ENCODE data around the gene SH3PXD2A.

Gene SH3PXD2A

DNA sequence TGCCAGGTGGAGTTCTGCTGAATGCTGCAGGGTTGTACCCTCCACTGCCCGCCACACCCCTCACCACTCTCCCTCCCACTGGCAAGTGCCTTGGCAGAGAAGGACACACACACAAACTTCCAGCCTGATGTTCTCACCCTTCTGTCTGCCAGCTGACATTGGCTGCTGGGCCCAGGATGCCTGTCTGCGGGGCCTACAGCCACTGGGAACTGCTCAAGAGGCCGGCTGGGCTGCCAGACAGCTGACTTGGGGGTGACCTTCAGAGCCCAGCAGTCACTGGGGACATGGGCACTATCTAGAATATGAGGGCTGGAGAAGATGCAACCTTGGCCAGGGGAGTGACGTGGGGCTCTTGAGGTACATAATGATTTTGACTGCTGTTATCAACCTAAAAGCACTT lies 157.1 kb downstream of the SH3PXD2A start:
- DNase-seq = no peak

DNA sequence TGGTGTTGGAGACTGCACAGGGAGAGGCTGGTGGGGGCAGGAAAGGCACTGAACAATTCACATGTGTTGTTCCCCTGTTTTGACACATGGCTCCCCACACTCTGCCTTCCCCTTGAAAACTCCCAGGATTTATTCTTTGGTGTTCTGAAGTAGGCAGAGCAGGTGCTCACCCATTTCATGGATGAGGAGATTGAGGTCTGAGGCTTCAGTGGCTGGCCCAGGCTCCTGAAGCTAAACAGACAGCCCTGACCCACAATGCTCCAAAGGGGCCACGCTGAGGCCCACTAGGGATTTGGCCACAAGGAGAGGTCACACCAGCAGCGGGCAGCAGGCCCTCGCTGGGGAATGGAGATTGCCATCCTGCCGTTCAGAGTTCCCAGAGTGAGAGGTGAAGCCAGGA lies 157.6 kb downstream of the SH3PXD2A start:
- DNase-seq = no peak

DNA sequence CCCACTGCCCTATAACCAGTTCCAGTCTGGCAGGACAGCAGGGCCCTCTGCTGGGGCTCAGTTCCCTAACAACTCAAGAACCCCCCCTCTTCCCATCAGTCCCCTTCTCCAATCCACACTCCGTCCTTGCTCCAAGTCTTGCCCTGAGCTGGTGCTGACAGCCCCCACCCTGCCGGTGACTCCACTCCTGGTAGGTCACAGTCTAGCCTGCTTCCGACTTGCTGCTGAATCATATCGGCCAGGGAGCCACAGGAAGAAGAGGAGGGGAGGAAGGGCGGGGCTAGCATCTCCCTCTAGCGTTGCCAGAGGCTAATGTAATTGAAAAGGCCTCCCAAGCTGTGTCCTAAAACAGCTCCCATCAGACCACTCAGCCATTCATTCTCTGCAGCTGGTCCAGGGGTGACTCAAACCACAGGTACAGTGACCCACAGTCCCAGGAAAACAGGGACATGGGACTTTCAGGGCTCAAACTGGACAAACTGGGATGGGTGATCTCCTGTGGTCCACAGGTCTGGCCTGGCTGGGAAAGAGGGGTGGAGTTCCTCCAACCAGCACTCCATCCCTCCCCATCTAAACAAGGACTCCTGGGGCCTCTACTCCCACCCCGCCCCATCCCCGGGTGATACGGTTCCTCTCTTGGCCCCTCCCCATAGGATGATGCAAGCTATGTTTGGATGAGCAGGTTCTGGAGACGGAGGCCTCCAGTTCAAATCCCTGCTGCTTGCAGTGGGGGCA lies 158.8 kb downstream of the SH3PXD2A start:
- peak; percentile 55 for DNase-seq

DNA sequence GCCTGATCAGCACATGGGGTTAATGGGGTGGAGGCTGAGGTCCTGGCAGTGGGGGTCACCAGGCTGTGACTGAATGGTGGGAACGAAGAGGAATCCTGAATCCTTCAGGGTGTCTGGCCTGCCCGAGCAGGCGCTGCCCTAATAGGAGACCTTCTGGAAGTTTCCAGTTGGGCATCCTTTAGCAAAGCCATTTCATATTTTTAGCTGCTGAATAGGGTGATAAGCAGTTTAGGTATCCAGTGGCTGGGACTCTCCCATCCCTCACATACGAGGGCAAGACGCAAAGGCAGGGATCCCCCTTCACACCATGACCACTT lies 159.3 kb downstream of the SH3PXD2A start:
- DNase-seq = no peak

DNA sequence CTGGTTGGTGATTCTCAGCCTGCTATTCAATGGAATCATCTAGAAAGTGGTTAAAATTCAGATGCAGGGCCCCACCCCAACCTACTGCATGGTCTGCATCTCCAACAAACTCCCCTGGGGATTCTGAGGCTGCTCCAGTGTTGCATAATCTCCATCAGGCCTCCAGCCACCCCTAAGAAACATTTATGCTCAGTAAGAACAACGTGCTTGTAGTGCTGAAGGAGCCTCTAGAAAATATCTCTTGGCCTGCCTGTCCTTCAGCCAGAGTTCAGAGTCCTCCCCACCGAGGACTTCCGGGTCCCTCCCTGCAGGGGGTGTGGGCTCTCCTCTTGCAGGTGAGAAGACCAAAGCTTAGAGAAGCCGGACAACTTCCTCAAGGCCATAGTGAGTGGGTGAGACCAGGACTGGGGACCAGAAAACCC lies 159.8 kb downstream of the SH3PXD2A start:
- no peak for DNase-seq

DNA sequence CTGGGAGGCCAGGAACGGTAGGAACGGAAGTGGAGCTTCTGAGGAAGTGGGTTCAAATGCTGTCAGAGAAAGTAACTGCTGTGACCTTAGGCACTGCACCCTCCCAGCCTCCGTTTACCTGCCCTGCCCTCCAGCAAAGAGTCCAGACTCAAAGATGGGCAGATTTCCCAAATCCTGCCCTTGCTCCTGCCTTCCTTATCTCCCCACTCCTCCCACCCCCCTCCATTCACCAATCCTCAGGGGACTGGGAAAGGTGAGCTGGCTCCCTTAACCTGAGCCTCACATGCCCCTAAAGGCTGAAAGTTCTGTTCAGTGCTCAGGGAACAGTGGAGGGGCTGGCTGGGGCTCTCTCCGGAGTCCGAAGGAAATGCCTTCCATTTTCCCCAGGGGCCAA lies 161.6 kb downstream of the SH3PXD2A start:
- DNase-seq = no peak

DNA sequence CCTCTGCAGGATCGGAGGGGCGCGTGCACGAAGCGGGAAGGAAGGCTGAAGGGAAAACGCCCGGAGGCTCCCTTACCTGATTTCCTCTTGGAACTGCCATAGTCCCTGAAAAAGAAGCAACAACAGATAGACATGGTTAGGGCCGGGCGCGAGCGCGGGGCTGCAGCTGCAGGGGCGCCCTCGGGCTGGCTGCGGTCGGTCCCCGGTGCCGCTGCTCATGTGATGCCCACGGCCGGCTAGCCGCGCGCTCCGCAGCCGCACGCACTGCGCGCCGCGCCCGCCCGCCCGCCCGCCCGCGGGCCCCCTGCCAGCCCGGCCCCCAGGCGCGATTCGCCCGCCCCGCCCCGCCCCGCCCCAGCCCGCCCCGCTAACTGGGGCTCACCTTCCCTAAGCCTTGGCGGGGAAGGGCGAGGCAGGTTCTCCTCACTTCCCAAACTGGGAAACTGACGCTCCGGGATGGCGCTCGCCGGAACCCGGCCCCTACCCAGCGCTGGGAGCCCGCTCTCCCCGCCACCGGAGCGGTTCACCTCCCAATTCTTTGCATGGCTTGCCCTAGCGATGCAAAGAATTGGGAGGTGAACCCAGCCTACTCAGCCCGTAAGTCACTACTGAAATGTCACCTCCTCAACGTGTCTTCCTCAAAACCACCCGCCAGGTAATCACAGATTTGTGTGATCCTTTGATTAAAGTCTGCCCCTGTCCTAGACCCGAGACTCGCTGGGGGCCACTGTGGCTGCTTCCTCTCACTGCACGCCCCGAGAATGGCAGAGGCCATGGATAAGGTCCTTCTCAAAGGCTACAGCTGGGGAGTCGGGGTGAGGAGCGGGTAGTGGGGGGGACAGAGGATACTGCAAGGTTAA lies 162.2 kb downstream of the SH3PXD2A start:
- peak; percentile 24 for DNase-seq

DNA sequence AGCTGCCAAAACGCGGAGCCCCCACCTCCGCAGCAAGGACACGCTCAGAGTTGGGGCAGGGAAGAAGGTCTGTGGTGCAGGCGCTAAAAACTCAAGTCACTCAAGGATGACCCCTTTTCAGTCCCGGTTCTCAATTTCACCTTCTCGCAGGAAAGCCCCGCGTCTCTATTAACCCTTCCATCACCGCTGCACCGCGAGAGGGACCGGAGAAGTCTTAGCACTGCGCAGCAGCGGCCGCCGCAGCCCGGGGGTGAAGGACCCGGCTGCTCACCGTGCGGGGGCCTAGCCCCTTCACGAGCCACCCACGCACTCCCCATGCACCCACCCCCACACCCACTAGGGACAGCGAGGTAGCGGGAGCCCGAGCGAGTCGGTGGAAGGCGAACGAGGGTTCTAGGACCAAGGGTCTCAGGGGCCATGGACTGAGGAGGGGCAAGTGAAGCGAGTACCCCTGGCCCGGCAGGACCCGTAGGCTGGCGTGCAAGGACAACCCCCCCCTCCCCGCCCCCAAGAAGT lies 162.9 kb downstream of the SH3PXD2A start:
- DNase-seq = no peak

DNA sequence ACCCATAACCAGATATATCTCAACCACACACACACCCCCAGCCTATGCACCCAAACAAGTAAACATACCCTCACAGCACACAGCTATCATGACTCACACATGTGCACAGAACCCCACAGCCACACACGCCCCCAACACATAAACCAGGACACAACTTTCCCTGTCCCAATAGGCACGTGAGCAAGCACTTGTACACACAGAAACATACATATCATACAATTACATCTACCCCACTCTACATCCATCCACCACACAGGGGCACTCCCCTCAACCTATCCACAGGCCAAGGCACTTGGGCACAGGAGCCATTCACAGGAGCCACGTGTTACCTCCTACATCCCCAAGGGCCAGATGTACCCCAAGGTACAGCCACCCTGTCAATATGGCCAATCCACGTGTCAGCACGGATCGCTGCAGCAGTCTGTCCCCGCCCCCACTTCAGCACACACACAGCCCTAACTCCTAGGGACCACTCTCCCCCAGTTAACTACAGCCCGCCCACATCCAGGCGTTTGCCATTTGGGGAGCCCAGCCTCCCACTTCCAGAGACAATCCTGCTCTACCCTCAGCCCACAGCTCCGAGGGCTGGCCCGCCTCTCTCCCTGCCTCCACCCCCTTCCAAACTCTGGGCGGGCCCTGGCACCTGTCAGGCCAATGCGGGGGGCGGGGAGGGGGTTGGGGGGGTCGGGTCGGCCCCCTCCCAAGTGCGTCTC lies 163.5 kb downstream of the SH3PXD2A start:
- DNase-seq = no peak

DNA sequence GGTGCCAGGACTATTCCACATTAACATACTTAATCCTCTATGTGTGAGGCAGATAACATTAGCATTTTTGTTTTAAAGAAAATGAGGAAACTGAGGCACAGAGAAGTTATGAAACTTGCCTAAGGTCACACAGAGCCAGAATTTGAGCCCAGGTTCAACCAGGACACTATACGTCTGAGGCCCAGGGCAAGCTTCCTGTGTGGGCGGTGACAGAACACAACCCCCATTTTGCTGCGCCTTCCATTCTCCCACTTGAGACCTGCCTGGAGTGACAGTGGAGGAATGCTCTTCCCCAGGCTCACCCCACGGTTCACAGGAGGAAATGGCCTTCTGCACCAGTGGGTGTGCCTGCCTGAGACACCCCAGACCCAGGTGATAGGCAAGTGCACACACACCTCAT lies 164.1 kb downstream of the SH3PXD2A start:
- DNase-seq = no peak

DNA sequence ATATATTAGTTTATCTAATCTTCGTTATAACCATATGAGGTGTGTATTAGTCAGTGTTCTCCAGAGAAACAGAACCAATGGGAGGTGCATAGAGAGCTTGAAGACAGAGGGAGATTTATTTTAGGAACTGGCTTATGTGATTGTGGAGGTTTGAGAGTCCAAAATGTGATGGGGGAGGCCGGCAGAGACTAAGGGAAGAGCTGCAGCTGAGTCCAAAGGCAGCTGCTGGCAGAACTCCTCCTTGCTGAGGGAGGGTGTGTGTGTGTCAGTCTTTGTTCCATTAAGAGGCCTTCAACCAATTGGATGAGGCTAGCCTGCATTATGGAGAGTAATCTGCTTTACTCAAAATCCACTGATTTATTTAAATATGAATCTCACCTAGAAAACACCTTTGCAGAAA lies 165.1 kb downstream of the SH3PXD2A start:
- no peak for DNase-seq

DNA sequence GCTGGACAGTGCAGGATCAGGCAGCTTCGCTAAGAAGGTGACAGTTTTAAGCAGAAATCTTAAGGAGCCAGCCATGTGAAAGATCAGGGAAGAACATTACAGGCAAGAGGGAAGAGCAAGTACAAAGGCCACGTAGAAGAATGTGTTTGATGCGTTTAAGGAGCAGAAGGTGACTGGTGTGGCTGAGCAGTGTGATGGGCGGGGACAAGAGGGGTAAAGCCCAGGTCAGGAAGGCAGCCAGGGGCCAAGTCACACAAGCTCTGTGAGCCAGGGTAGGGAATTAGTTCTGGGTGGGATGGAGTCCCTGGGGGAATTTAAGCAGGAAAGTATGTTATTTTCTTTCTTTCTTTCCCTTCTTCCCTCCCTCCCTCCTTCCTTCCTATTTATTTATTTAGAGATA lies 166.9 kb downstream of the SH3PXD2A start:
- DNase-seq = no peak

DNA sequence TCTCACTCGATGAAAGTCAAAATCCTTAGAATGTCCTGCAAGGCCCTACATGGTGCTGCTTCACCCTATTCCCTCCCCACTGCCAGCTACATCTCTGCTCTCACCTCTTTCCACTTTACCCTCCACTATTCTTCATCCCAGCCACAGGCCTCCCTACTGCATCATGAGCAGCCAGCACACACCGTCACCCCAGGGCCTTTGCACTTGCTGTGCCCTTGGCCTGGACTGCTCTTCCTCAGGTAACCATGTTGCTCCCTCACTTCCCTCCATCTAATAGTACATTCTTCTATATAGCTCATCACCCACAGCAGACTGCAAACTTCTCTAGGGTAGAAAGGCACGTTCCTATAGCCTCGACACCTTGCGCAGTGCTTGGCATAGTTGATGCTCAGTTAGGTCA lies 167.7 kb downstream of the SH3PXD2A start:
- no peak for DNase-seq

DNA sequence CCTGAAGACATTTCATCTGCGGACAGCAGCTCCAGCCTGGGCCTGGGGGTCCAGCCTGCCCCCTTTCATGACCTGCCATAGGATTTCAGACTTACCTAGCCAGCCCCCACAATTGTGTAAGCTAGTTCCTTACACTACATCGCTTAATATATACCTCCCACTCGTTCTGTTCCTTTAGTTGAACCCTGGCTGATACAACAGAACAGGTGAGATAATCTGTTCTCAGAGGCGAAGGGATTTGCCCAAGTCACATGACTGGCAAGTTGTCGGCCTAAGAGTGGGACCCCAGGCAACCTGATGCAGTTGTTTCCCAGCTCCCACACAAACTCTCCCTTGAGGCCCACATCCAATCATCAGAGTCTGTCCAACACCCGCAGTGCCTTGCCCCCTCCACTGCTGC lies 168.2 kb downstream of the SH3PXD2A start:
- DNase-seq = no peak

DNA sequence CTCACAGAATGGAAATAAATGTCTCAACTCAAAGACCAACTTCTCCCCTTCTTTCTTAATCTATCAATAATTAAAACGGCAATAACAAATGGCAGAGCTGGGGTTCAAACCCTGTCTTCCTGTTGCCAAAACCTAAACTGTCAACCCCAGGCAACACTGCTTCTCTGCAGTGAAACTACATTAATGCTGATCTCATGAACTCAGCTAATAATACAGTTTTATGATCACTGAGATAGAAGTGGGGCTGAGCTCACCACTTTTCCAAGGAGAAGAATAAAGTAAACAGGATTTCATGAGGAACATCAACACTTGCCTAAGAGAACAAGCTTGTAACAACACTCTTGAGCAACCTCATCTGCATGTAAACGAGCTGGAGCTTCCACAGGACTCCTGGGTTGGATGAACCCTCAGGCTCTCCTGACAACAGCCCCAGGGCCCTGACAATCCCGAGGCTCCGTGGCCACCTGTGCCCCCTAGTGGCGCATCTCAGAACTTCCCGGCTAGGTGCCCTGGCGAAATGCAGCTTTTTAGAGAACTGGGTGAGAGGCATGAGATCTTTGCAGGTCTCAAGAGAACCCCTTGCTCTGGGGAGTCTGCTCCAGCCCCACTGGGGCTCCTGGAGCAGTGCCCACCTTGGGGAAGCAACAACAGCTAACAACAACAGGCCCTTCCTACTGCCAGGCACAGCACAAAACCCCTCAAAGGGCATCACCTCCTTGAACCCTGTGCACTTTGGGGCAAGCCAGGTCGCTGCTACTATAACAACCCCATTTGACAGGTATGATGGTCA lies 169.3 kb downstream of the SH3PXD2A start:
- DNase-seq = peak; percentile 74

DNA sequence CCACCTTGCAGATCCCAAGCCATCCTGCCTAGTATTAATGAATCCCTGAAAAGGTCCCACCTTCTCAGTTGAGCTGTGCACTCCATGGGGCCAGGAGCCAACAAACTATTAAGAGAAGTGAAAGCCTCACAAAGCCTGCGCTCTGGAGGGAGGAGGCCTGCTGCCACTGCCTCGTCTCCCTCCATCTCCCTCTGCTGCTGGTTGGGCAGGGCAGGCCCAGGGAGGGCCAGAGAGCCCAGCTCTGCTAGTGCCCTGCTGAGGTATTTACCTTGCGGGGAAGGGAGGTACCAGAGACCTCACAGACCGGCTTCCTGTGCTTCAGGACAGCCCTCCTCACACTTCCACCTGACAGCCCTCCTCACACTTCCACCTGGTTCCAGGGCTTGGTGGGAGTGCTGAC lies 171.5 kb downstream of the SH3PXD2A start:
- no peak for DNase-seq

DNA sequence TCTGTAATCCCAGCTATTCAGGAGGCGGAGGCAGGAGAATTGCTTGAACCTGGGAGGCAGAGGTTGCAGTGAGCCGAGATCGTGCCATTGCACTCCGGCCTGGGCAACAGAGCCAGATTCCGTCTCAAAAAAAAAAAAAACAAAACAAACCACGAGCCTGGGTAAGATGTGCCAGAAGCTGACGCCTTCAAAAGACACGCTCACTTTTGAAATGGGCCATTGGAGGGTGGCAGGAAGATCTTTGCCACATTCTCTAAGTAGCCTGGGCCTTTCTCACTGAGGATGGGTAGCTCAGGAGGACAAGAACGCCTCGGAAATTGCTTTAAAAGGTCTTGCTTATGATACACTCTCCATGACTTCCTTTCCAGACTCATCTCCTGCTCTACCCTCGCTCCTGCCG lies 172.7 kb downstream of the SH3PXD2A start:
- DNase-seq = no peak

DNA sequence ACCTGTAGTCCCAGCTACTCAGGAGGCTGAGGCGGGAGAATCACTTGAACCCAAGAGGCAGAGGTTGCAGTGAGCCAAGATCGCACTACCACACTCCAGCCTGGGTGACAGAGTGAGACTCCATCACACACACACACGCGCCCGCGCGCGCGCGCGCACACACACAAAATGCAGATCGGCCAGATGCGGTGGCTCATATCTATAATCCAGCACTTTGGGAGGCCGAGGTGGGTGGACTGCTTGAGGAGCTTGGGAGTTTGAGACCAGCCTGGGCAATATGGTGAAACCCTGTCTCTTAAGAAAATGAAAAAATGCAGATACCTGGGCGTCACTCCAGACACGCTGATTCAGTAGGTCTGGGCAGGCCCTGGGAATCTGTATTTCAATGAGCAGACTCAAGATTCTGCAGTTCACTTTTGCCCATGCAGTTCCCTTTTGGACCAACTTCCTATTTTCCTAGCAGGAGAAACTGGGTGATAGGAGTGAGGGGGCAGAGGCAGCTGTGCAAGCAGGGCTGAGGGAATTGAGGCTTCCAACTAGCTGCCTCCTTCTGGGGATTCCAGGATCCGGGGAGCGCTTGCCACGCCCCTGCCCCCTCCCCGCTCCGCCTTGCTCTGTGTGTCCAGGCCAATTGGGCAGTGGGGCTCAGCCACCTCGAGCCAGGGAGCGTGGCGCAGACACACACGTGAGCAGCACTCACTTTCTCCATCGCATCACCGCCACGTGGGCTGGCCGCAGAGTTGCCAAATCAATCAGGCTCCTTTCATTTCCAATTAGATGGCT lies 173.6 kb downstream of the SH3PXD2A start:
- DNase-seq = no peak

DNA sequence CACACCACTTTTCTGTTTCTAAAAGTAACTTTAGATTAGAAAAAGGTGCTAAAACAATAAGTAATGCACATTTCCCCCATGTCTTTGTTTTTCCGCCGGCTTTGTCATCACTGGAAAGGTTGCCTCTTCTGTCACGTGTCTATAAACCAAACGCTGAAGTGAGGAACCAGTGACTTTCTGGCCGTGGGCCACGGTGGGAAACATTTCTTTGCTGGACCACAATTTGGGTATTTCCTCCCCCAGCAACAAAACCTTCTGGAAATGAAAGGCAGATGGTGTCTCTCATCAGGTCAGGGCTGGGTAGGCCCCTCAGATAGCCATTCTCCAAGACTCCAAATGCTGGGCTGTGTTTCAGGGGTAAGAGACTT lies 174.5 kb downstream of the SH3PXD2A start:
- DNase-seq = no peak

DNA sequence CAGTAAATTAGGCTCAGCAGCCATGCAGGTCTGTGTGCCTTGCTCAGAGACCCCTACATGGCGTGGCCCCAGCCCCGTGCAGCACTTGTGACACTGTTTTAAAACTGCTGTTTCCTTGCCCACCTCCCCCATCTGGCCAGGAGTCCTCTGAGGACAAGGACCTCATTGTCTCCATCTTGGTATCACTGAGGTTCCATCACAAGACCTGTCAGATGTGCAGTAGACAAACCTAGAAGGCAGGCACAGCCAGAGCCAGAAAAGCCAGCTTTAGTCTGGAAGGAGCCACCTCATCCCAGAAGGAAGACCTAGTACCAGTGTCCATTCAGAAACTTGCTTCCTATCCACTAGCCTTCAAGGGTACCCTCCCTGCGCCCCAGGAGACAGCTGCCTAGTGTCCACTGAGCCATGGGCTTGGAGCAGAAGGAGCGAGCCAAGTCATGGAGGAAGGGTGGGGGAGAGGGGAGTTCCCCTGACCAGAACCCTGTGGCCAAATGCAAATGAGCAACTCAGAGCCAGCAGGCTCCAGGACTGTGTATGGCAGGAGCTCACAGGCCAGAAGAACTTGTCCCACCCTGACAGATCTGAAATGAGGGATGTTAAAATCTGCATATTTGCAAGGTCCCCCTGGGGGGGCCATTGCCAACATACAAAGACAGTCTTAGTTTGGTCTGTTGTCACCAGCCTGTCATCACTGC lies 176.1 kb downstream of the SH3PXD2A start:
- DNase-seq = no peak

DNA sequence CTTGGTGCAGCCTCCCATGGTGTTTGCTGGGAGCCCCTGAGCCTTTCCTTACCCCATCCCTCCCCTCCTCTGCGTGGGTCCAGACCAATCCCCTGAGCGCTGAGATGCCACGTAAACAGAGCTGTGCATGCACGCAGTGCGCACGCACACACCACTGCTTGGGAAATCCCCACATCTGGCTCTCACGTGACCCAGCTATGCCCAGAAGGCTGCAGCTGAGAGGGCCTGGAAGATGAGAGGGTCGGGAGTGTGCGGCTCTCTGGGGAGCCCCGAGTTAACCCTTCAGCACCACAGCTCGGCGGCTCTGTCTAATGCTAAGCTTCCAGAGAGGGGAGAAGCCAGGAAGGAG lies 177.2 kb downstream of the SH3PXD2A start:
- DNase-seq = peak; percentile 91
